Endothelial cell of umbilical vein (primary cell): ENCODE measurements around the gene NPY2R. TPM values are rescaled to one million over a fixed set of nuclear protein-coding genes. Genes with fewer than 3 reads are reported as not detected.

Experiments used
- polyA plus RNA-seq, 4 experiments: library from polyadenylated mRNA; depleted of rRNA in 3 of 4; stranded (reverse) in 3 of 4; unstranded in 1 of 4; fragments of >200 nt; gene quantifications; 2 replicates each; pipeline versions ENCODE4 v1.2.1 to v1.2.3, GENCODE V29; 2011 to 2012; ENCODE audit warnings: missing spikeins in 1 of 4
- total RNA-seq: library from RNA; stranded (reverse); gene quantifications from 2 replicates; pipeline ENCODE4 v1.2.3, GENCODE V29; 2021

The NPY2R gene
- total and polyA plus RNA-seq, 2 donors (not counting 3 experiments of a cell fraction or from before 2014, with no cell fraction given), result not detected

Other genes with a start within 250 kb of the NPY2R start
- gene MAP9, start 168.3 kb downstream of the NPY2R start, total RNA-seq, result 1.1 and 1.3 TPM in 2 replicates
- 0.06 and 0.17 TPM in 2 replicates for gene MAP9, start 168.3 kb downstream of the NPY2R start, polyA plus RNA-seq